MV-4-11 (cell line): ENCODE data around the gene MAP3K5.

ENCODE experiments used
- DNase-seq: peaks from one replicate; lab custom pipeline; 2025; lab: John Stamatoyannopoulos, UW

Gene MAP3K5

GRCh38 chr6:136538836-136539235 lies 253.4 kb downstream of the MAP3K5 start:
- no peak for DNase-seq

GRCh38 chr6:136535880-136536650 lies 256.2 kb downstream of the MAP3K5 start:
- DNase-seq = no peak

GRCh38 chr6:136535017-136535765 lies 257.1 kb downstream of the MAP3K5 start:
- no peak for DNase-seq

- DNase-seq = no peak
Observed at GRCh38 chr6:136534268-136534667, 258.0 kb downstream of the MAP3K5 start.

- no peak for DNase-seq
Observed at GRCh38 chr6:136533487-136533886, 258.8 kb downstream of the MAP3K5 start.

- DNase-seq = no peak
Observed at GRCh38 chr6:136532030-136532429, 260.2 kb downstream of the MAP3K5 start.

GRCh38 chr6:136529710-136530109 lies 262.6 kb downstream of the MAP3K5 start:
- no peak for DNase-seq

- no peak for DNase-seq
Observed at GRCh38 chr6:136528477-136528876, 263.8 kb downstream of the MAP3K5 start.

GRCh38 chr6:136527831-136528230 lies 264.4 kb downstream of the MAP3K5 start:
- no peak for DNase-seq

GRCh38 chr6:136526937-136527336 lies 265.3 kb downstream of the MAP3K5 start:
- DNase-seq = no peak

- DNase-seq = peak; percentile 27
Observed at GRCh38 chr6:136526196-136526930, 265.9 kb downstream of the MAP3K5 start.

- no peak for DNase-seq
Observed at GRCh38 chr6:136525586-136526195, 266.6 kb downstream of the MAP3K5 start.

GRCh38 chr6:136524936-136525413 lies 267.3 kb downstream of the MAP3K5 start:
- no peak for DNase-seq

GRCh38 chr6:136524339-136524935 lies 267.8 kb downstream of the MAP3K5 start:
- no peak for DNase-seq

GRCh38 chr6:136523196-136523595 lies 269.1 kb downstream of the MAP3K5 start:
- no peak for DNase-seq

GRCh38 chr6:136522636-136523035 lies 269.6 kb downstream of the MAP3K5 start:
- no peak for DNase-seq

GRCh38 chr6:136521911-136522310 lies 270.4 kb downstream of the MAP3K5 start:
- no peak for DNase-seq

GRCh38 chr6:136521427-136521826 lies 270.9 kb downstream of the MAP3K5 start:
- DNase-seq = no peak

- DNase-seq = no peak
Observed at GRCh38 chr6:136520517-136520916, 271.8 kb downstream of the MAP3K5 start.

GRCh38 chr6:136517582-136517981 lies 274.7 kb downstream of the MAP3K5 start:
- DNase-seq = no peak

GRCh38 chr6:136517002-136517401 lies 275.3 kb downstream of the MAP3K5 start:
- no peak for DNase-seq

GRCh38 chr6:136514591-136514990 lies 277.7 kb downstream of the MAP3K5 start:
- DNase-seq = no peak
